Left forelimb (tissue), 1 donor: ENCODE measurements around the gene PAK6.

Experiments
- DNase-seq: peaks from one replicate; pipeline ENCODE4 v3.0.0-alpha.2; 2018; ENCODE audit warnings: low spot score

The PAK6 gene

DNA sequence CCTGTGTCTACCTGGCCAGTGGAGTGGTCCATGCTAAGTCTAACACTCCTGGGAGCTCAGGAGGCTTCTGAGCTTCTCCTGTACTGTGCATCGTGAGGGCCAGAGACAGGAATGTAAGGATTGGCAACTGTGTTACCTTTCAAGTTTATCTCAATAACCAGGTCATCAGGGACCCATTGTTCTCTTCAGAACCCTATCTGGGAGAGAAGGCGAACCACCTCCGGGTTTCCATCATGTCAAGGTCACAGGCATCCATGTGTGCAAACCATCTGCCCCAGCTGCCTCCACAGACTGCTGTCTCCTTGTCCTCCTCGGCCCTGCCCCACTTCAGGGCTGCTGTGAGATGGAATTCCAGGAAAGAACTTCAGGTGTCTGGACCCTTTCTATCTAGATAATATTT is 38.1 kb downstream of the PAK6 start:
- no peak for DNase-seq

- DNase-seq = no peak
These were observed 38.6 kb downstream of the PAK6 start for GRCh38 chr15:40277471-40277870.

GRCh38 chr15:40278026-40278425 is 39.2 kb downstream of the PAK6 start:
- DNase-seq = no peak

- DNase-seq = peak; percentile 87
These were observed 40.7 kb downstream of the PAK6 start for GRCh38 chr15:40279437-40280141.

DNA sequence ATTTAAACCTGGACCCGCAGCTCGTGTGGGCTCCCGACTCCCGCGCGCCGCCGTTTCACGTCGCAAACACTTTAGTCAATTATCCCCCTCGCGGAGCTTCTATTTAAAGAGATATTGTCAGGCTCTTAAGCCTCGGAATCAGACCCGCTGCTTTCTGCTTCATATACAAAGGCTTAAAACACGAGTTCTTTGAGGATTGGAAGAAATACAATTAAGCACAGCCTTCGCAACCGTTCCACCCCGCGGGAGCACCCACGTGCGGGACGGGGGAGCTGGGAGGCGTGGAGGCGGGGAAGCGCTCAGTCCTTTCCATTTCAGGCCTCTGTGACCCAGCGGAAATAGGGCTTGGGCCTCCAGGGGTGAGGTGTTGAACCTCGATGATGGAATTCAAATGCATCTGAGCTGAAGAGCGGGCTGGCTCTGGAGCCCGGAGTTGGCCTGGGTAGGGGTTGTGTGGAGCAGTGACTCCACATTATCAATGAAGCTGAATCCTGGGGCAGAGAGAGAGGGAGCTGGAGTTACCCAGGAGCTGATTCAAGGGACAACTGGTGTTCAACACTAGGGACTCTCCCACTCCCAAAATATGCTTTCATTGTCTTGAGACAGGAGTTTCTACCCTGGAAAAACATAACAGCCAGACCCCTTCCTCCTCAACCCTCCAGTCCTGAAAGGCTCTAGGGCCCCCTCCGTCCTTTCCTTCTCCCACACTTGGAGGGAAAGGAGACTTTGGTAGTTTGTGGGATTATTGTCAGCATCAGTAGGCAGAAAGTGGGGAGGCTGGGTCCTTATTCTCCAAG is 41.6 kb downstream of the PAK6 start:
- no peak for DNase-seq

DNA sequence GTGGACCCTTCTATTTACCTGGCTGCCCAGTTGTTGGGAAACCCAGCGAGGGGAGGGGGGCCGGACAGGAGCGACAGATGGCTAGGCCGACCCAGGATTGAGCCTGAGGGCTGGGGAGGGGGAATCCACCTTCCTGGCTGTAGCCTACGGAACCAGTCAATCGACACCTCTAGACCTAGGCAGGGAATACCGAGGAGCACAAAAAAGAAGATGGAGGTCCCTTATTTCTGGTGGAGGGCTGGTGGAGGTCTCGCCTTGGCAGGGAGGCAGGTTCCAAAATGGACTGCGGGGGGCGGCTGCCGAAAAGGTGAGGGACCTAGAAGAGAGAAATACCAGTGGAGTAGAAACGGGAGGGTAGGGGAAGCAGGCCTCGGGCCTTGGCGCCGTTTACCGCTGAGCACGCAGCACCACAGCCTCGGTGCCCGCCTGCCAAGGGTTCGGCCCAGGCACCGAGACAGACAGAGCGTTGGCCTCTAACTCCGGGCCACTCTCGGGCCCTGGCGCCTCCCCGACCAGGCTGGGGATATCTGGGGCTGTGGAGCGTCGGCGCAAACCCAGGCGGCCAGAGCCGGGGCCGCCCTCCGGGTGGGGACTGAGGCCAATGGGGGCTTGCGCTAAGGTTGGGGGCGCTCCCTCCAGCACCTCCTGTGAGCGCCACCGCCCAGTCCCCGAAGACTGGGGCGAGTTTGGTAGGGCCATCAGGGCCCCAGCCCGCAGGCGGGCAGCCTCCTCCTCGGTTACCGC is 42.4 kb downstream of the PAK6 start:
- no peak for DNase-seq

DNA sequence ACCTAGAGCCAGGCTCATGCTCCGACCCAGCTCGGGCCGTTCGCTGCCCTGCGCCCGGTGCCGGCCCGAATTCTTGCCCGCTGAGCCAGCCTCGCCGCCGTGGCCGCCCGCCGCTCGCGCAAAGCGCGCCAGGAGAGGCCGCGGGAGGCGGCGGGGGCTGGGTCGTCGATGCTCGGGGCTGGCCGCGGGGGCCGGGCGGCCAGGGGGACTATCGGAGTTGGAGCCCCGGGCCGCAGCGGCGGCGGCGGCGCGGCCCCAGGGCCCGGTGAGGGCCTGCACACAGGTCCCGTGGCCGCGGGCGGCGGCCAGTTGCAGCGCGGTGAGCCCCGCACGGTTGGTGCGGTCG is 42.9 kb downstream of the PAK6 start:
- DNase-seq = no peak

GRCh38 chr15:40282147-40282868 is 43.4 kb downstream of the PAK6 start:
- no peak for DNase-seq

DNA sequence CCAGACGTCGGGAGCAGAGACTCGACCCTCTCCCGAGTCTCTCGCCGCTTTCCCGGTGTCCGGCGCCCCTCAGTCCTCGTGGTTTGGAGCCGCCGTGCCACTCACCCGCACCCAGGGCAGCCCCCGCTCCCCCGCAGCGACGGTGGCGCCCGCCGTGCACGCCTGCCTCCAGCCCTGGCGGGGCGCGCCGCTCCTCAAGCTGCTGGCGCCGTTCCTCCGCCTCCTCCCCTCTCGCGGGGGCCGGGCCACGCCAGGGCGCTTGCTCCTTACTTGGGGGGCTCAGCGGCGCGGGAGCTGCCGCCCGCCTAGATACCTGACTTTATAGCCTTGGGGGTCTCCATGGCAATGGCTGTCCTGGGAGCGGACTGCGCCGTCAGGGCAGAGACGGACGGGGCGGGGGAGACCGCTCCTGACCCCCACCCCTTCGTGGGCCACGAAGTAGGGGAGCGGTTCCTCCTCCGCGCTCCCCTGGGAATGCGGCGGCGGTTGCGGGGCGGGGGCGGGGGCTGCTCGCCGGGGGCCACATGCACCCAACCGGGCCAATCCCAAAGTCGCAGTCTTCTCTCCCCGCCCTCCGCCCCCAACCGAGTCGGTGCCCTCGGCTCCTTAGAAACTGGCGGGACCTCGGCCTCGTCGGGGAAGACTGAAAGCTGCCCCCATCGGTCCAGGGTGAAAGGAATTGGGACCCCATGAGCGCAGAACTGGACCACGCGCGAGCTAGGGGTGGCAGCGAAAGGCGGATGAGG is 44.2 kb downstream of the PAK6 start, which contains the start of gene ANKRD63:
Gene ANKRD63 (minus strand): TSS at position 196 of the 746 bp plus-strand sequence. CDS start 478 bp downstream, outside the sequence.
- no peak for DNase-seq

DNA sequence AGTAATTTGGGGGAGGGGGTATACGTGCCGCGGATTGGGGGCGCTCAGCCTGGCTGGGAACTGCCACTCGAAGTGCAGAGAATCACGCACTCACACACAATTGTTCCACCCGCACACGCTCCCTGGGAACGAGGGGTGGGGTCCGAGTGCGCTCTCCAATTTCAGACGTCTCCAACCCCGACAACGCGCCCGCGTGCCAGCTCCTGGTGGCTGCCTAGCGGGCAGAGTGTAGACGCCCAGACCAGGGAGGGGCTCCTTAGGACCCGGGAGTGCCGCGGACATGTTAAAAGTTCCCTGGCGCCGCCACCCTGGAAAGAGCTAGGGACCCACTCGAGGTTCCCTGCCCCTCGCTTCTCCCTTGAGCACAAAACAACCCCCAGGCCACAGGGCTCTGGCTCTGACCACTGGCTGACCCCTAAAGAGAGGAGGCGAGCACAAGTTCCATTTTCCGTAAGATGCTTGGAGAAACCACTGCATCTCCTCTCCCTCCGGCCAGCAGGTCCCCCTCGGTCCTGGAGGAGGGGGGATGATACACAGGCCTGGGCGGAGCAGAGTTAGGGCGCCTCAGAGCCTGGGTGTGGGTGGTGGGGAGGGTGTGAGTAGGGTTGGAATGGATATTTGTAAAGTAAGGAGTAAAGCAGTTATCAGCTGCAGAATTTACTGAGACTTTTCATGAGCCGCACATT is 44.9 kb downstream of the PAK6 start:
- DNase-seq = no peak

DNA sequence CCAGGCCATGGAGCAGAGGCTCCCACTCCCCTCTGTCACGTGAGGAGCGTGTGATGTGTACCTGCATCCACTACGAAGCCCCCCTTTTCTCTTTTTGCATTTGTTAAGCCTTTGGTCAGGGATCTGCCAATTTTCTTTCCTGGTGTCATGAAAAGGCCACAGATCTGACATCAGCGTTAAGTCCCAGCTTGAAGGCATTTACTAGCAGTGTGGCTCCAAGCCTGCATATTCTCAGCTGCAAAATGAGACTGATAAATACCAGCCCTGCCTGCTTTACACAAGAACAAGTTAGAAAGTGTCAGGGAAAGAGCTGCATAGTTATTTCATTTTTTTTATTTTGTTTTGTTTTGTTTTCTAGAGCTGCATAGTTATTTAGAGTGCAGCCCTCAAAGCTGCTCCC is 46.3 kb downstream of the PAK6 start:
- no peak for DNase-seq

DNA sequence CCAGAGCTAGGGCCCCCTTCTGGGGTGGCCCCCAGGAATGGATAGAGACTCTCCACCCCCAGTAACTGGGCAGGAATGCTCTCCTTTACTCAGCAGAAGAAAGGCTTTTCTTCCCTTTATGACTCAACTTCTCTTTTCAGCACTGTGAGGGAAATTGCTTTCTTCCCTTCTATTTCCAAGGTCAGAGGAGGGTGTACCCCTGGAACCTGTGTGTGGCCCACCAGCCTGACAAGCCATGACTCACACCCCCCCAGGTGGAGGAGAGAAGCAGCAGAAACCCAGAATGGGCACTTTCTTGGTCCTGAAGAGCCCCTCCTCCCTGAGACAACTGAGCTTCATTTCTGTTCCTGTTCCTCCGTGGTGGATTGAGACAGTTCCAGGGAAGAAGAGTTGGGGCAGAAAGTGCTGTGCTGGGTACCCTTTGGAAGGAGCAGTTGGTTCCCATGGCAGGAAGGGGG is 46.7 kb downstream of the PAK6 start:
- DNase-seq = no peak

- DNase-seq = no peak
These were observed 47.2 kb downstream of the PAK6 start for GRCh38 chr15:40286061-40286532.

DNA sequence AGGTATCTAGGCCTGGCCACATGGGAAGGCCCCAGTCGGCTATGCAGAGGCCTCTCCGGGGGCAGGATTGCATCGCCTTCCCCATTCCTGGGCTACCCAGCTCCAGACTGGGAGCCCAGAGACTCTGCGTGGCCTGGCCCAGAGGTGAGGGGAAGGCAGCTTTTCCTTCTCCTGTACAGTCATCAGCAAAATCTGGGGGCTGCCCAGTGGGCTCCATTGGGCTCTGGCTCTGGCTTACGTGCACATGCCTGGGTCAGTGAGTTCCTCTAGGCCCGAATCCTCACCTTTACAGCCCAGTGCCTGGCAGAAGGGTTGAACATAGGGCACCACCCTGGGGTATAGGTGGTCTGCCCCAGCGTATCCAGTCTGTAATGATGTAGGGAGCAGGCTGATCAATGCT is 47.9 kb downstream of the PAK6 start:
- no peak for DNase-seq

GRCh38 chr15:40287505-40287904 is 48.6 kb downstream of the PAK6 start:
- no peak for DNase-seq

DNA sequence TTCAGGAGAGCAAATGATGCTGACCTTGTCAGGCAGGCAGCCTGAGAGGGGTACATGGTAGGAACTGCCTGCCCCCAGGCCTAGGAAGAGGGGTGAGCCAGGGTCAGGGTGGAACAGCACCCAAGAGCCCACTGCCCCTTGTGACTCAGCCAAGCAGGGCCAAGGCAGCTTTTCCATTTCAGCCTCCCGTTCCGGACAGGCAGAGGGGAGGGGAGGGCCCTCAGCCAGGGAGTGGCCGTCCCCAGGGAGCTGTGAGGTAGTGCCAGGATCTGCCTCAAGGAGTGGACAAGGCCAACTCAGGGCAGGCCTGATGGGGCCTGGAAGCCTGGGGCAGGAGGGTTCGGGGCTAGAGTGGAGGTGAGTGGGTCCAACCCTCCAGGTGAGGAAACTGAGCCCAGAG is 49.1 kb downstream of the PAK6 start:
- DNase-seq = no peak

DNA sequence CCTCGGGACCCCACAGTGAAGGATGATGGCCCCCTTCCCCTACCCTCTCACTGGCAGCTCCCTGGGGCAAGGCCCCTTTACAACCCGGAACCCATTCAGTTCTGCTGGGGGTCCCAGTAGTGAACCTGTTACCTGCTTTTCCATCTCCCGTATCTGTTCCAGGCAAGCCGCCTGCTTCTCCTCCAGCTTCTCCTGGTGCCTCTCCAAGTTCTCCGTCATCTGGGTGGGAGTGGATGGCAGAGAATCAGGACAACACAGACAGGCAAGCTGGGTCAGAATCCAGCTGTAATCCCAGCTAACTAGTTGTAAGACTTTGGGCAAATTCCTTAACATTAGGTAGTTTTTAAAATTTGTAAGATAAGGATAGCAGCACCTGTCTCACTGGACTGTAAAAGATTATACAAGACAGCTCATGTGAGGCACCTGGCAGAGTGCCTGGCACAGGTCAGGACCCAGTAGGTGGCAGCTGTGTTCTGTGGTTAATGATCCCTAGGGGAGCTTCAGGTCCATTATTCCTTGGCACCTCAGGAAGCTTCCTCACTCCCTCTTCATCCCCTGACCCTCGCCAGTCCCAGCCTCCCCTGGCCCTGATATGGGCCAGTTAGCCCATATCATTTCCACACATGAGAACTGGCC is 50.4 kb downstream of the PAK6 start:
- DNase-seq = no peak

DNA sequence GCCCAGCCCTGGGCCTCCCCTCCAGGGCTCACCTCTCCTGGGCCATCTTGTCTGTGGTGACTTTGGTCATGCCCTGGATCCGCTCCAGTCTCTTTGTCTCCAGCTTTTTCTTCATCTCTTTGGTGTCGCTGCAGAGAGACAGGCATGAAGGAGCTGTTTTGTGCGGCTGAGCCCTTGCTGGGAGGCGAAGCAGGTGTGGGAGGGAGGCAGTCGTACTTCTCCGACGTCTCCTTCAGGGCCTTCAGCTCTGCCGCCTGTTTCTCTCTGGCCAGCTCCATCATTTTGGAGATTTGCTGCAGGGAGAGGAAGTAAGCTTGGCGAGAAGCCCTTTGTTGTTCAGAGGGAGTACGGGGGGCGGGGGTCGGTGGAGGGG is 51.7 kb downstream of the PAK6 start:
- no peak for DNase-seq

DNA sequence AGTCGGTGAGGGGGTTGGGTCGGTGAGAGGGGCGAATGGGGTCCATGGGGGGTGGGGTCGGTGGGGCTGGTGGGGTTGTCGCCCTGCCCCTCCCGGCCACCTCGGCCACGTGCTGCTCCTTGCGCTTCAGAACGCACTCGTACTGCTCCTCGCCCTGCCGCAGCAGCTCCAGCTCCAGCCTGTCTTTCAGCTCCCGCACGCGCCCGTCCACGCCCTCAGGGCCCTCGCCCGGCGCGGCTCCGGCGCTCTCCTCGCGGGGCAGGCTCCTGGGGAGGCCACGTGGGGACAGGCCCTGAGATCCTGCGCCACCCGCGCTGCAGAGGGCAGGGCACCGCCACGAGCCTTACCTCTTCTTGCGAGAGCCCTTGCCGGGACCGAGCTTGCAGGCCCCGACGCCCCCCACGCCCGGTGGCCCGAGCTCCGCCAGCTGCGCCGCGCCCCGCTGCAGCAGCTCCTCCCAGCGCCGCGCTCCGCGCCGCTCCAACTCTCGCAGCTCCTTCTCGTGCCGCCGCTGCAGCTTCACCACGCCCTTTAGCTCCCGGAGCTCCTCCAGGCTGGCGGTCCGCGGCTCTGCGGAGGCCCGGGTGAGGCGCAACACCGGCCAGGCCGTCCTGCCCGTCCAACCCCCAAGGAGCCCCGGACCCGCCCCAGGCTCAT is 52.2 kb downstream of the PAK6 start:
- DNase-seq = peak; percentile 75

- DNase-seq = no peak
These were observed 53.4 kb downstream of the PAK6 start for GRCh38 chr15:40292246-40292645.
